ENCODE measurements around the gene ALKBH5.
A peak's percentile ranks its signal among the peaks of the same experiment; 100 is the strongest.

Gene ALKBH5

DNA sequence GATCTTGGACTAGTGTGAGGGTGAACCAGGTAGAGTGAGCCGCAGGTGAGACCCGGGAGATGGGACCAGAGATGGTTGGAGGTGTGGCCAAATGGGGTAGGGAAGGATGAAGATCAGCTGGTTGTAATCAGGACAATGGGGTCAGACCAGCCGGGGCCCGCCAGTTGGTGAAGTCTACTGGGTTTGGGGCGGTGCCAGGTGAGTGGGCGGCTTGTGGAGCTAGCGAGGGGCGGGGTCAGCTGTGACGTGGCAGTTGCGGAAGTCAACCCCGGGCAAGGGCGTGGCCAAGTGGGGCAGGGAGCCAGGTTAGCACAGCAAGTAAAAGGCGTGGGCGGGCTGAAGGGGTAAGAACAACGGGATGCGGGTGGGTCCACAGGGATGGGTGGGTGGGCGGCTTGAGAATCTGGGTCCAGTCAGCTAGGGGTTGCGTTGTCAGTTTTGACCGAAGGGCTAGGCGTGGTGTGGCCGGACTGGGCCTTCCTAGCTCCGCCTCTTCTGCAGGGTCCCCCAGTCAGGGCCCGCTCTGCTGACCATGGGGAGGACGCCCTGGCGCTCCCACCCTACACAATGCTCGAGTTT is 25.5 kb upstream of the ALKBH5 start:
- no peak for DNase-seq

DNA sequence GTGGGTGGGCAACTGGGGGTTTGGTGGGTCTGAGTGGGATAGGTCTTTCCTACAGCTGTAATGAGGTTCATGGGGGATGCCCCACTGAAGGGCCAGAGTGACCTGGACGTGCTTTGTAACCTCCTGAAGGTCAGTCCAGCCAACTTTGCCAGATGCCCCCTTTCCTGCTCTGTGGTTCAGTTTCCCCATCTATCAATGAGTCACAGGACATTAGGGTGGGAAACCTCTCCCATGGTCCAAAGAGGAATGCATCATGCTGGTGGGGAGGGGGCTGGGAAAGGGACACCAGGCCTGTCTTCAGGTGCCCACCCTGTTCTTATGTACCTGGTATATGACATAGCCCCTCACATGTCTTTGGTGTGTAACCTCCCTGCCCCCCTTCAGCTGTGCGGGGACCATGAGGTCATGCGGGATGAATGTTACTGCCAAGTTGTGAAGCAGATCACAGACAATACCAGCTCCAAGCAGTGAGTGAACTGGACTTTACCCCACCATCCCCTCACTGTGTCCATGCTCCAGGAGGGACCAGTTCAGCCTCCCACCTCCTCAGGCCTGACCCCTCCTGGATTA is 24.0 kb upstream of the ALKBH5 start:
- DNase-seq: no peak

DNA sequence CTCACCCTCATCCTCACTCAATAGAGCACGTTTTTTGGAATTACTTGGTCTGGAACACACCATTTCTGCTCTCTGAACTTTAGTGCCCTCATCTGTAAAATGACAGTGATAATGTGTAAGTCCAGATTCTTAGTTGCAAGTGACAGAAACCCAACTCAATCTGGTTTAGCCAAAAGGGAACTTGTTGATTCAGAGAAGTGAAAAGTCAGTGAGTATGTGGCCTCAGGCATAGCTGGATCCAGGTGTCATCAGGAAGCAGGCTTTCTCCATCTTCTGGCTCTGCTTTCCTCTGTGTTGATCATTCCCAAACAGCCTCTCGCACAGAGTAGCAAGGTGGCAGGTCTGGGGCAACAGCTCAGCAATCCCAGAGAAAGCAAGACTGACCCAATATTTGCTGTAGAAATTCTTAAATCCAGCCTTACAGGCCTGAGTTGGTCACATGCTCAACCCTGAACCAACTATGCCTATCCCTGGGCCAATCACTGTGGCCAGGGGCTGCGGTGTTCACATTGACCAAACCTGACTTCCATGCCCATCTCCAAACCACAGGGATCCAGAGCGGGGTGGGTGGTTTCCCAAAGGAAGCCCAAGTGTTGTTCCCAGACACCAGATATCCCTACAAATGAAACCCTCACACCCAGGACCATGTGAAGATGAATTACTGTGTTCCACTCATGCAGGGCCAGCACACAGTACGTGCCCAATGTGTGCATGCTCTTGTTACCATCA is 23.3 kb upstream of the ALKBH5 start:
- DNase-seq: no peak

DNA sequence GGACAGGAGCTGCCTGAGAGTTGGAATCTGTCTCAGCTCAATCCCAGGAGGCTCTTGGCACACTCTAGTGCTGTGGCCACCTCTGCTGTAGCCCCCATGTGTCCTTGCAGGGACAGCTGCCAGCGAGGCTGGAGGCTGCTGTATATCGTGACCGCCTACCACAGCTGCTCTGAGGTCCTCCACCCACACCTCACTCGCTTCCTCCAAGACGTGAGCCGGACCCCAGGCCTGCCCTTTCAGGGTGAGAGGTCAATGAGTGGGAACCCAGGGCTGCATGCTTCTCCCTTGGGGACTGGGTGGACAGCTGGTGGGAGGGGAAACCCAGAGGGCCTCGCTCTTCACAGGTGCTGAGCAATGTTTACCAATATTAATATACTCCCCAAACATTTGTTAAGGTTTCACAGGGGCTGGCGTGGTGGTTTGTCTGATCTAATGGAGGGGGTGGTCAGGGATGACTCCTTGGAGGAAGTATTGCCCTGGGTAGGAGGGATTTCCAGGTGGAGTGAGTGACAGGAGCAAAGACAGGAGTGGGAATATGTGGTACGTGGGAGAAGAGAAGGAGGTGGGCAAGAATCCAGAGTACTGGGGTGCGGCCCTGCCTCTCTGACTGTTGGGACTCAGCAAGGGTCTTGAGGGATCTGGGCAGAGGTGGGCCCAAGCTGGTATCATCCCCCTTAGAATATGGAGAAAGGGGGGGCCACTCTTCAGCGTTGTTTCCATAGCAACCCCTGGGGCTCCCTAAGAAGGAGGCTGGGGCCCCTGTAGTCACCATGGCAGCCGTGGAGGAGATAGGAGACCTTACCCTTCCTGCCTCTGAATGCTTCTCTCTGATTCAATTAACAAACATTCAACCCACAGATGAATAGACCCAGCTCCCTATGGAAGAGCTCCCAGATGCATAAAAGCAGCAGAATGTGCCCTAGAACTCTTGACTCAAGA is 22.2 kb upstream of the ALKBH5 start:
- DNase-seq: no peak

DNA sequence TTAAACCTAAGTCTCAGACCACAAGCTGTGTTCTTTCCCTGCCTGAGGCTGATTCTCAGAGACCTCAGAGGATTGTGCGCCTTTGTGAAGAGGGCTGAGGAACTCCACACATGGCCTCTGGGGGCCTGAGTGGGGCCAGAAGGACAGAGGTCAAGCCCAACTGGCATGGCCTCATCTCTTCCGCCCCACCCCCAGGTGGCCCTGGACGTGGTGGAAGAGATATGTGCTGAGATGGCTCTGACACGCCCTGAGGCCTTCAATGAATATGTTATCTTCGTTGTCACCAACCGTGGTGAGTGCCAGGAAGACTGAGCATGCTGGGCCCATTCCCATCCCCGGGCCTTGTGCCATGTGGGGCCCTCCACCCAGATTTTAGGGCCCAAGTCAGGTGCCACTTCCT is 20.1 kb upstream of the ALKBH5 start:
- DNase-seq: no peak

DNA sequence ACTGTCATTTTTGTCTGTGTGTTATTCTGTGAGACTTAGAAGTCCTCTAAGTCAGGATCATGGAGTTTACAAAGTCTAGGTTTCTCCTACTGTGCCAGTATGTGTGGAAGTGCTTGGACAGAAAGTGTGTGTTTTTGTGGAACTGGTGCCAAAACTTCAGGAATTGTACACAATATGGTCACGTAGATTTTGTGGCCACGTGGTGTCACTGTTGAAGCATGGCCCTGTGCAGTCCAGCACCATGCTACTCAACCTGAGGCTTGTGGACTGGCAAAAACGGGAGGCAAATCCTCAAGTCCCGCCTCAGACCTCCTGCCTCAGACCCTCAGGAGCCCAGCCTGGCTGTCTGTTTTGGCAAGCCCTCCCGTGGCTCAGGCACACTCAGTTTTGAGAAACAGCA is 16.7 kb upstream of the ALKBH5 start:
- DNase-seq: no peak

DNA sequence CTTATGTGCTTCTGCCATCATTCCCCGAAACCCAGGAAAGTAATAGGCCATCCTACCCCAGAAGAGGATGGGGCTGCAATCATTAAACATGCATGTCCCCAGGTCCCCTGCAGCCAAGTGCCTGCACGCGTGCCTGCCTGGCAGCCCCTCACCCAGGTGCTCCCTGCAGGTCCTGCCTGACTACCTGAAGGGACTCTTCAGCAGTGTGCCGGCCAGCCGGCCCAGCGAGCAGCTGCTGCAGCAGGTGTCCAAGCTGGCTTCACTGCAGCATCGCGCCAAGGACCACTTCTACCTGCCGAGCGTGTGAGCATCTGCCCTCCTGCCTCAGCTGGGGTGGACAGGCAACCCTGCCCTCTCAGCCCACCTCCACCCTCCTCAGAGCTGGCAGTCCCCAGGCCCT is 16.2 kb upstream of the ALKBH5 start:
- DNase-seq: peak; percentile 40

DNA sequence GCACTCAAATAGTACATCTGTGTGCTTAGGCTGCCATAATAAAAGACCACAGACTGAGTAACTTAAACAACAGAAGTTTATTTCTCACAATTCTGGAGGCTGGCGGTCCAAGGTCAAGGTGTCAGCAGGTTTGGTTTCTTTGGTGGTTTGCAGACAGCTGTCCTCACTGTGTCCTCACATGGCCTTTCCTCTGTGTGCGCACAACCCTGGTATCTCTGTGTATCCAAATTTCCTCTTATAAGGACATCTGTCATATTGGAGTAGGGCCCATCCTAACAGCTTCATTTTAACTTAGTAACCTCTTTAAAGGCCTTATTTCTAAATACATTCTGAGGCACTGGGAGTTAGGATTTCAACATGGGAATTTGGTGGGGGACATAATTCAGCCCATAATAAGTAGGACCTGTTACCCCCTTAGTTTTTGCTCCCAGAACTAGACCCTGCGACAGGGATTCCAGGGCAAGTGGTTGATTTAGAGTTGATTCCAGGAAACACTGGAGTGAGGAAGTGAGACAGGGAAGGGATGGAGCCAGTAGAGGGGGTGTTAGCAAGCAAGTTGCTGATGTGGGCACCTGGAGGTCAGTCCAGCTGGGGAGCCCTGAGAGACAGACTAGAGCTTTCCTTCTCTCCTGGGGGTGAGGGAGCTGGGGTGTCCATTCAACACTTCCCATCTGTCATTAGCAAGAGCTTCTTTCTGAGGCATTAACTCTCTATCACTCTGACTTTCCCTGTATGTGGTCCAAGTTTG is 10.9 kb upstream of the ALKBH5 start:
- DNase-seq: no peak

DNA sequence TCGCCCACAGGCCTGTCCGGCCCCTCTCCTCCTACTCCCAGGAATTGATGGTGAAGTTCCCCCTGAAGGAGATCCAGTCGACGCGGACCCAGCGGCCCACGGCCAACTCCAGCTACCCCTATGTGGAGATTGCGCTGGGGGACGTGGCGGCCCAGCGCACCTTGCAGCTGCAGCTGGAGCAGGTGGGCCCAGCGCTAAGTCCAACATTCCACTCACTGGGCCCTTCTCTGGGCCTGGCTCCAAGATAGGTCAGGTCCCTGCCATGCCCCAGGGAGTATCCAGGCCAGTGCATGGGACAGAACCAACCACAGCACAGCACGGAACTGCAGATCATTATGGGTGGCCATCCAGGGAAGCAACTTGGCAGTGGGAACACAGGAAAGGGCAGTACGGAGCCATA is 9.9 kb upstream of the ALKBH5 start:
- DNase-seq: no peak

DNA sequence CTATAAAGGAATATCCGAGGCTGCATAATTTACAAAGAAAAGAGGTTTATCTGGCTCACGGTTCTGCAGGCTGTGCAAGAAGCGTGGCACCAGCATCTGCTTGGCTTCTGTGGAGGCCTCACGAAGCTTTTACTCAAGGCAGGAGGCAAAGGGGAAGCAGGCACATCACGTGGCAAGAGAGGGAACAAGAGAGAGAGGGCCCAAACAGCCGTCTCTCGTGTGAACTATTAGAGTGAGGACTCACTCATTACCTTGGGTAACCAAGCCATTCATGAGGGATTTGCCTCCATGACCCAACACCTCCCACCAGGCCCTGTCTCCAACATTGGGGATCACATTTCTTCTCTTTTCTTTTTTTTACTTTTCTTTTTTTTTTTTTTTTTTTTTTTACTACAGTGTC is 7.5 kb upstream of the ALKBH5 start:
- no peak for DNase-seq

DNA sequence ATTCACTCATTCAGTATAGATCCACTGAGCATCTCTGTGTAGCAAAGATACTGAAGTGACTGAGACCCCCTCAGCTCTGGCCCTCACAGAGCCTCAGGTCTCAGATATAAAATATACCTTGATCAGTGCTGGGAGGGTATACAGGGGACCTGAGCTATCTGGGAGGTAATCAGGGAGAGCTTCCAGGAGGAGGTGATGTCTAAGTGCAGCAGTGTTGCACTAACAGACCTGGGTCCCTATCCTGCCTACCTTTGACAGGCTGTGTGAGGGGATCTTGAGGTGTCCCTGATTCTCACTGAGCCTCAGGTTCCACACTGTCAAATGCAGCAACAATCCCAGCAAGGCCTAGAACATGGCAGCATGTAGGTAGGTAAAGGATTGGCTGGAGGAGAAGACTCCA is 6.5 kb upstream of the ALKBH5 start:
- DNase-seq: no peak

DNA sequence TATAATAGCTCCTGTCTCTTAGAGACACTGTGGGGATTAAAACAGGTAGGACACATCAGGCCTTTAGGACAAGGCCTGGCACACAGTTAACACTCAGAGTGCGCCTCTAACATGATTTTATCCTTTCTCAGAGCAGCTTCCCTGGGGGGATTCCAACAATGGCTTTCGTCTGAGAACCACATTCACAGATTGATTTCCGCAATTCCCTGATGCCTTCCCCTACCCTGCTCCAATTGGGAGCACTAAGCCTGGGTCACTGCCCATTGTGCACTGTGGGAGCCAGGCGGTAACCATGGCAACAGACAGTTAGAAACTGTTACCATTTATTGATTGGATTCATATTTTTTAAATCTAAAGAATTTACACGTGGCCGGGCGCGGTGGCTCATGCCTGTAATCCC is 5.9 kb upstream of the ALKBH5 start:
- no peak for DNase-seq

DNA sequence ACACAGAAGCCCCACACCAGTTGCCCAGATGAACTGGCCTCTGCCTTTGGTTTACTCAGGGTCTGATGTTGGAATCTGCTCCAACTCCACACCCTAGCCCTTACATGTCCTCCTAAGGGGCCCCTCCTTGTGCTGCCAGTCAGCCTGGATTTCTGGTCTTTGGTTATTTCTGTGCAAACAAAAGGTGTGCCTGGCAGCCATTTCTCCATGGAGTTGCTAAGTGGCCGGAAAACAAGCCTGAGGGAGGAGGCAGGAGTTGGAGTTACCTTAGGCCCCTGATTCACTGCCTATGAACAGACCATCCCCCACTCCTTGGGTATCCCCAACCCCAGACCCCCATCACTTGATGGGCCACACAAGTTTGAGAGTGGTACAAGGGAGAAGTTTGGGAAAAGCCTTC is 4.4 kb upstream of the ALKBH5 start:
- no peak for DNase-seq

DNA sequence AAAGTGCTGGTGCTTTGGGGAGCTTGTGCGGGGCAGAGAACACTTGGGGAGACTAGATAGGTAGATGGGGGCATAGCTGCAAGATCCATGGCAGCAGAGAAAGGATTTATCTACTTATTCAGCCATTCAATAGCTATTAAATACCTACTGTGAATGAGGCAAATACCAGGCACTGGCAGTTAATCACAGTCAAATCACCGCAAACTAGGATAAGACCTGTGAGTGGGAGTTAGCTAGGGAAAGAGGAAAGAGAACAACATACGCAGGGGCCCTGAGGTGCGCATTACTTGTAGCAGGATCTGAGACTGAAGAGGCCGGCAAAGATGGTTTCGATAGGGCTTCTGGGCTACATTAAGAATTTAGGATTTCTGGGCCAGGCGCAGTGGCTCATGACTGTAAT is 3.8 kb upstream of the ALKBH5 start:
- DNase-seq: no peak

DNA sequence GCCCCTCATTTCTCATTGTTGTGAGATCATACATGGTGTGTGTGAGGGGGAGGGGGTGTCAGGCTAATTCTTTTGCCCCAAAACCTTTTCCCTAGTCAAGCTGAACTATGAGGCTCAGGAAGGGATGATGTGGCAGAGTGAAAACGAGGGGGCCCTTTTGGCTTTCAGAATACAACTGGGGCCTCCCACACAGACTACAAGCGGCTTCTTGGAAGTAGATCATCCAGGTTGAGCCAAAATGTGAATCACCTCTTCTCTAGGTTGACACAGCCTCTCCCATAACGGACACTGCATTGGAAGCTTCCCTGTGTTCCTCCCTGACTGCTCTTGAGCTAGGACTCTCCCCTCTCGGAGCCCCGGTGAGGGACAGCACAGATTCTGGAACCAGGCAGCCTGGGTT is 2.3 kb upstream of the ALKBH5 start:
- no peak for DNase-seq

DNA sequence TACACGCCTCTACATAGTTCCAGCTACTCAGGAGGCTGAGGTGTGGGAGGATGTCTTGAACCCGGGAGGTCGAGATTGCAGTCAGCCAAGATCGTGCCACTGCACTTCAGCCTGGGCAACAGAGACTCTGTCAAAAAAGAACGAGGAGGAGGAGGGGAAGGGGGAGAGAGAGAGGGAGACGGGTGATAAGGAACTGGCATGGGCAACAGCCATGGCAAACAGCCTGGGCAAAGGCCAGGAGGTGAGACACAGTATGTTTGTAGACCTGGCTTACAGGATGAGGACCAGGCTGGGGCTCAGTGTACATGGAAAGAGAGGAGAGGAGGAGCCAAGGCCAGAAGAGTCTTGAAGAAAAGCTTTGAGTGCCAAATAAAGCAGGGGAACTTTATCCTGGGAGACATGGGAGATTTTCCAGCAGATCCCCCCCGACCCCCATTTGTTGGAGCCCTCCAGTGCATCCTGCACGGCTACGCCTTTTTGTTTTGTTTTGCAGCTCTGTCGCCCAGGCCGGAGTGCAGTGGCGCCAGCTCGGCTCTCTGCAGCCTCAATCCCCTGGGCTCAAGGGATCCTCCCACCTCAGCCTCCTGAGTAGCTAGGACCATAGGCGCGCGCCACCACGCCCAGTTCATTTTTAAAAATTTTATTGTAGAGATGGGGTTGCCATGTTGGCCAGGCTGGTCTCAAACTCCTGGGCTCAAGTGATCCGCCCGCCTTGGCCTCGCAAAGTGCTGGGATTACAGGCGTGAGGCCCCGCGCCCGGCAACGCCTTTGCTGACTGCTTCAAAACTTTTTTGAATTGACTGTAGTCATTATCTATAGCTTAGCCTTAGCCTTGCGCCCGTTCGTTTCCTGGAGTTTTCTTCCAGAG is 1.3 kb upstream of the ALKBH5 start:
- no peak for DNase-seq

DNA sequence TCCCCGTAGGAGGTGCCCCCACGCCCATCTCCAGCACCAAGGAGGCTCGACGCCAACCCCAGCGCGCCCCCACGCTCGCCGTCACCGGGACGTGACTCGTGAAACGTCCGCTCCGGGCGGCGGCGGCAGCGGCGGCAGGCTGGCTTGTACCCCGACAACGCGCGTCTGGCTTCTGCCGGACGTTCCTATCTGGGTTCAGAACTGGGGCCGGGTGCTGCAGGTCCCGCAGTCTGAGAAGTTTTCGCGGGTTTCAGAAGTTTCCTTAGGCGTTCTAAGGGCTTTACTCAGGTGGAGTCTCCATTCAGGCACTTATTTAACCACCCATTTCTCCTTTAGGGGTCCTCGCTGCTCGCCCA is 672 bp upstream of the ALKBH5 start:
- no peak for DNase-seq

DNA sequence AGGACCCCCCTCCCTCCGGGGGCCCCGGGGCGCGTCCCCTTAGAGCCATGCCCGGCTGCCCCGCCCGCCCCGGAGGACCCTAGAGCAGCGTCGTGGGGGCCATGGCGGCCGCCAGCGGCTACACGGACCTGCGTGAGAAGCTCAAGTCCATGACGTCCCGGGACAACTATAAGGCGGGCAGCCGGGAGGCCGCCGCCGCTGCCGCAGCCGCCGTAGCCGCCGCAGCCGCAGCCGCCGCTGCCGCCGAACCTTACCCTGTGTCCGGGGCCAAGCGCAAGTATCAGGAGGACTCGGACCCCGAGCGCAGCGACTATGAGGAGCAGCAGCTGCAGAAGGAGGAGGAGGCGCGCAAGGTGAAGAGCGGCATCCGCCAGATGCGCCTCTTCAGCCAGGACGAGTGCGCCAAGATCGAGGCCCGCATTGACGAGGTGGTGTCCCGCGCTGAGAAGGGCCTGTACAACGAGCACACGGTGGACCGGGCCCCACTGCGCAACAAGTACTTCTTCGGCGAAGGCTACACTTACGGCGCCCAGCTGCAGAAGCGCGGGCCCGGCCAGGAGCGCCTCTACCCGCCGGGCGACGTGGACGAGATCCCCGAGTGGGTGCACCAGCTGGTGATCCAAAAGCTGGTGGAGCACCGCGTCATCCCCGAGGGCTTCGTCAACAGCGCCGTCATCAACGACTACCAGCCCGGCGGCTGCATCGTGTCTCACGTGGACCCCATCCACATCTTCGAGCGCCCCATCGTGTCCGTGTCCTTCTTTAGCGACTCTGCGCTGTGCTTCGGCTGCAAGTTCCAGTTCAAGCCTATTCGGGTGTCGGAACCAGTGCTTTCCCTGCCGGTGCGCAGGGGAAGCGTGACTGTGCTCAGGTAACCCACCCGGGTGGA is 759 bp downstream of the ALKBH5 start:
- DNase-seq: no peak

DNA sequence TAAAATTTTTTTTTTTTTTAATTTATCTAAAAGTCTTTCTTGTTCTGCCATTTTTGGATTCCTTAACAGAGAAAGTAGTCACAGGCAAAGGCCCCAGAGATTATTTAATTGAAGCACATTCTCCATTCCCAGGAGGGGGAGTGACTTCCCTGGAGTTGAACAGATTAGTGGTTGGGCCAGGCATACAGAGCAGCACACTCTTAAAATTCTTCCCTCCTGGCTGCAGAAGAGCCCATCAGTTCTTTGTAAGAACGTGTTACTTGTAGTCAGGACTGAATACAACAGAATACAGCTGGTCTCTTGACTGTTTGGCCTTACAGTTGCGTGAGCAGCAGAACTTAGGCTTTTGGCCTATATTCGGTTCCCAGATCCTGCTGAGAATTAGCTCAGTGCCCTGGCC is 1.8 kb downstream of the ALKBH5 start:
- no peak for DNase-seq

DNA sequence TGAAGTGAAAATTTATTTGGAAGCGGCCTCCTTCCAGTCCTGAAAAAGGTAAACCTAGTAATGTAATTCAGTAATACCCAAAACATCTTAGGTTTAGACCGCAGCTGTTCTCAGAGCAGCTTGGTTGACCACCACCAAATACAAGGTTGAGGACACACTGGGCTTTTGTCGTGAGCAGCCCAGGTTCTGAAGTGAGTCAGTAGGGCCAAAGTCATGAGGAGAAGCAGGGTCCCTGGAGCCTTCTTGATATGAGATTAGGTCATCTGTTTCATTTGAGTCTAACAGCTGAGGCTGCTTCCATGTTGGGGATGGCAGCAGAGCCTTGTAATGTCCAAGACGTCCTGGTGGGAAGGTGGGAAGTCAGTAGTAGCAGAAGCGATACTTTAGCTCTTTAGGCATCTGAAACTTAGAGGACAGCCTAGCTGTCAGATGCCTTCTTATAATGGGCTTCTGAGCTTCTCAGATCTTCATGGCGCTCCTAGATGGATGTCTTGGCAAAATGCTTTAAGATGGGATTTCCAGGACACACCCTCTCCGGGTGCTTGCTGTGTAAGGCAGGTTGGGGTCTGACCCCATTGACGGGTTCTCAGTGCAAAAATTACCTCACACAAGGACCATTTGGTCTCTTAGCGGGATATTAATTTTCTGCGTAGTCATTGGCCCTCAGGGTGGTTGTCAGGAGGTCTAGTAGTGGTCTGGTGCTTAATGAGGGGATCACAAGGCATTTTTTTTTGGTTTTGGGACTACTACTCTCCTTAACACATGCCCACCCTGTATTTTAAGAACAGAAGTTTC is 2.4 kb downstream of the ALKBH5 start:
- DNase-seq: no peak

Data from NCI-H510A treated with DMSO at 0.1 percent for 48 hours (cell line).